Measurements from ENCODE around the gene PRDM10.
"Not testable (repeated sequence)": the region's sequence is repeated elsewhere in the genome, so short reads cannot be mapped to it uniquely, and the experiment has no call there.

DNA sequence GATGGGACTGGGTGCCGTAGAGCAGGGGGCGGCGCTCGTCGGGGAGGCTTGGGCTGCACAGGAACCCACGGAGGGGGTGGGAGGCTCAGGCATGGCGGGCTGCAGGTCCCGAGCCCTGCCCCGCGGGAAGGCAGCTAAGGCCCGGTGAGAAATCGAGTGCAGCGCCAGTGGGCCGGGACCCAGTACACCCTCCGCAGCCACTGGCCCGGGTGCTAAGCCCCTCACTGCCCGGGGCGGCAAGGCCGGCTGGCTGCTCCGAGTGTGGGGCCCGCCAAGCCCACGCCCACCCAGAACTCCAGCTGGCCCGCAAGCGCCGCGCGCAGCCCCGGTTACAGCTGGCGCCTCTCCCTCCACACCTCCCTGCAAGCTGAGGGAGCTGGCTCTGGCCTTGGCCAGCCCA lies 30.8 kb downstream of the PRDM10 start:
- TF ChIP-seq, protein P1, sequence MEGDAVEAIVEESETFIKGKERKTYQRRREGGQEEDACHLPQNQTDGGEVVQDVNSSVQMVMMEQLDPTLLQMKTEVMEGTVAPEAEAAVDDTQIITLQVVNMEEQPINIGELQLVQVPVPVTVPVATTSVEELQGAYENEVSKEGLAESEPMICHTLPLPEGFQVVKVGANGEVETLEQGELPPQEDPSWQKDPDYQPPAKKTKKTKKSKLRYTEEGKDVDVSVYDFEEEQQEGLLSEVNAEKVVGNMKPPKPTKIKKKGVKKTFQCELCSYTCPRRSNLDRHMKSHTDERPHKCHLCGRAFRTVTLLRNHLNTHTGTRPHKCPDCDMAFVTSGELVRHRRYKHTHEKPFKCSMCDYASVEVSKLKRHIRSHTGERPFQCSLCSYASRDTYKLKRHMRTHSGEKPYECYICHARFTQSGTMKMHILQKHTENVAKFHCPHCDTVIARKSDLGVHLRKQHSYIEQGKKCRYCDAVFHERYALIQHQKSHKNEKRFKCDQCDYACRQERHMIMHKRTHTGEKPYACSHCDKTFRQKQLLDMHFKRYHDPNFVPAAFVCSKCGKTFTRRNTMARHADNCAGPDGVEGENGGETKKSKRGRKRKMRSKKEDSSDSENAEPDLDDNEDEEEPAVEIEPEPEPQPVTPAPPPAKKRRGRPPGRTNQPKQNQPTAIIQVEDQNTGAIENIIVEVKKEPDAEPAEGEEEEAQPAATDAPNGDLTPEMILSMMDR (IDR thresholded peaks at IDR 0.05 in 2 of 3, conservative IDR thresholded peaks at IDR 0.05 in 1 of 3; ENCODE audit: control insufficient read depth in 2 of 3, extremely low read depth in 1 of 3, insufficient read depth in 1 of 3, low read depth in 3 of 3, low read length in 3 of 3), result not testable (repeated sequence)
- TF ChIP-seq, protein P2, sequence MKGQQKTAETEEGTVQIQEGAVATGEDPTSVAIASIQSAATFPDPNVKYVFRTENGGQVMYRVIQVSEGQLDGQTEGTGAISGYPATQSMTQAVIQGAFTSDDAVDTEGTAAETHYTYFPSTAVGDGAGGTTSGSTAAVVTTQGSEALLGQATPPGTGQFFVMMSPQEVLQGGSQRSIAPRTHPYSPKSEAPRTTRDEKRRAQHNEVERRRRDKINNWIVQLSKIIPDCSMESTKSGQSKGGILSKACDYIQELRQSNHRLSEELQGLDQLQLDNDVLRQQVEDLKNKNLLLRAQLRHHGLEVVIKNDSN (IDR thresholded peaks at IDR 0.05; ENCODE audit: borderline replicate concordance, extremely low read length, insufficient read depth, low read depth, low read length), result not testable (repeated sequence)
- TF ChIP-seq, protein P3, sequence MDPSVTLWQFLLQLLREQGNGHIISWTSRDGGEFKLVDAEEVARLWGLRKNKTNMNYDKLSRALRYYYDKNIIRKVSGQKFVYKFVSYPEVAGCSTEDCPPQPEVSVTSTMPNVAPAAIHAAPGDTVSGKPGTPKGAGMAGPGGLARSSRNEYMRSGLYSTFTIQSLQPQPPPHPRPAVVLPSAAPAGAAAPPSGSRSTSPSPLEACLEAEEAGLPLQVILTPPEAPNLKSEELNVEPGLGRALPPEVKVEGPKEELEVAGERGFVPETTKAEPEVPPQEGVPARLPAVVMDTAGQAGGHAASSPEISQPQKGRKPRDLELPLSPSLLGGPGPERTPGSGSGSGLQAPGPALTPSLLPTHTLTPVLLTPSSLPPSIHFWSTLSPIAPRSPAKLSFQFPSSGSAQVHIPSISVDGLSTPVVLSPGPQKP (IDR thresholded peaks at IDR 0.05; ENCODE audit: low read depth, low read length), result not testable (repeated sequence)
- not testable (repeated sequence) for TF ChIP-seq POLR2AphosphoS5 (IDR thresholded peaks at IDR 0.05; ENCODE audit: low read length); FOXK2 (IDR thresholded peaks at IDR 0.05); SMC3 (IDR thresholded peaks at IDR 0.05; ENCODE audit: borderline replicate concordance, low read length); HDGF (IDR thresholded peaks at IDR 0.05); MEF2A (IDR thresholded peaks at IDR 0.05; ENCODE audit: insufficient read depth, low read depth, low read length); TAF1 (IDR thresholded peaks at IDR 0.05; ENCODE audit: borderline replicate concordance, low read depth, low read length); ZNF384 (IDR thresholded peaks at IDR 0.05; ENCODE audit: borderline replicate concordance, low read depth, low read length); POLR2A (IDR thresholded peaks at IDR 0.05; ENCODE audit: low read depth, low read length)
- TF ChIP-seq, protein P4, sequence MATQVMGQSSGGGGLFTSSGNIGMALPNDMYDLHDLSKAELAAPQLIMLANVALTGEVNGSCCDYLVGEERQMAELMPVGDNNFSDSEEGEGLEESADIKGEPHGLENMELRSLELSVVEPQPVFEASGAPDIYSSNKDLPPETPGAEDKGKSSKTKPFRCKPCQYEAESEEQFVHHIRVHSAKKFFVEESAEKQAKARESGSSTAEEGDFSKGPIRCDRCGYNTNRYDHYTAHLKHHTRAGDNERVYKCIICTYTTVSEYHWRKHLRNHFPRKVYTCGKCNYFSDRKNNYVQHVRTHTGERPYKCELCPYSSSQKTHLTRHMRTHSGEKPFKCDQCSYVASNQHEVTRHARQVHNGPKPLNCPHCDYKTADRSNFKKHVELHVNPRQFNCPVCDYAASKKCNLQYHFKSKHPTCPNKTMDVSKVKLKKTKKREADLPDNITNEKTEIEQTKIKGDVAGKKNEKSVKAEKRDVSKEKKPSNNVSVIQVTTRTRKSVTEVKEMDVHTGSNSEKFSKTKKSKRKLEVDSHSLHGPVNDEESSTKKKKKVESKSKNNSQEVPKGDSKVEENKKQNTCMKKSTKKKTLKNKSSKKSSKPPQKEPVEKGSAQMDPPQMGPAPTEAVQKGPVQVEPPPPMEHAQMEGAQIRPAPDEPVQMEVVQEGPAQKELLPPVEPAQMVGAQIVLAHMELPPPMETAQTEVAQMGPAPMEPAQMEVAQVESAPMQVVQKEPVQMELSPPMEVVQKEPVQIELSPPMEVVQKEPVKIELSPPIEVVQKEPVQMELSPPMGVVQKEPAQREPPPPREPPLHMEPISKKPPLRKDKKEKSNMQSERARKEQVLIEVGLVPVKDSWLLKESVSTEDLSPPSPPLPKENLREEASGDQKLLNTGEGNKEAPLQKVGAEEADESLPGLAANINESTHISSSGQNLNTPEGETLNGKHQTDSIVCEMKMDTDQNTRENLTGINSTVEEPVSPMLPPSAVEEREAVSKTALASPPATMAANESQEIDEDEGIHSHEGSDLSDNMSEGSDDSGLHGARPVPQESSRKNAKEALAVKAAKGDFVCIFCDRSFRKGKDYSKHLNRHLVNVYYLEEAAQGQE (IDR thresholded peaks at IDR 0.05; ENCODE audit: low read depth, low read length), result not testable (repeated sequence)
- TF ChIP-seq, protein P5, sequence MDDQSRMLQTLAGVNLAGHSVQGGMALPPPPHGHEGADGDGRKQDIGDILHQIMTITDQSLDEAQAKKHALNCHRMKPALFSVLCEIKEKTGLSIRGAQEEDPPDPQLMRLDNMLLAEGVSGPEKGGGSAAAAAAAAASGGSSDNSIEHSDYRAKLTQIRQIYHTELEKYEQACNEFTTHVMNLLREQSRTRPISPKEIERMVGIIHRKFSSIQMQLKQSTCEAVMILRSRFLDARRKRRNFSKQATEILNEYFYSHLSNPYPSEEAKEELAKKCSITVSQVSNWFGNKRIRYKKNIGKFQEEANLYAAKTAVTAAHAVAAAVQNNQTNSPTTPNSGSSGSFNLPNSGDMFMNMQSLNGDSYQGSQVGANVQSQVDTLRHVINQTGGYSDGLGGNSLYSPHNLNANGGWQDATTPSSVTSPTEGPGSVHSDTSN (IDR thresholded peaks at IDR 0.05; ENCODE audit: insufficient replicate concordance, low read depth, low read length), result not testable (repeated sequence)
- TF ChIP-seq, protein P6, sequence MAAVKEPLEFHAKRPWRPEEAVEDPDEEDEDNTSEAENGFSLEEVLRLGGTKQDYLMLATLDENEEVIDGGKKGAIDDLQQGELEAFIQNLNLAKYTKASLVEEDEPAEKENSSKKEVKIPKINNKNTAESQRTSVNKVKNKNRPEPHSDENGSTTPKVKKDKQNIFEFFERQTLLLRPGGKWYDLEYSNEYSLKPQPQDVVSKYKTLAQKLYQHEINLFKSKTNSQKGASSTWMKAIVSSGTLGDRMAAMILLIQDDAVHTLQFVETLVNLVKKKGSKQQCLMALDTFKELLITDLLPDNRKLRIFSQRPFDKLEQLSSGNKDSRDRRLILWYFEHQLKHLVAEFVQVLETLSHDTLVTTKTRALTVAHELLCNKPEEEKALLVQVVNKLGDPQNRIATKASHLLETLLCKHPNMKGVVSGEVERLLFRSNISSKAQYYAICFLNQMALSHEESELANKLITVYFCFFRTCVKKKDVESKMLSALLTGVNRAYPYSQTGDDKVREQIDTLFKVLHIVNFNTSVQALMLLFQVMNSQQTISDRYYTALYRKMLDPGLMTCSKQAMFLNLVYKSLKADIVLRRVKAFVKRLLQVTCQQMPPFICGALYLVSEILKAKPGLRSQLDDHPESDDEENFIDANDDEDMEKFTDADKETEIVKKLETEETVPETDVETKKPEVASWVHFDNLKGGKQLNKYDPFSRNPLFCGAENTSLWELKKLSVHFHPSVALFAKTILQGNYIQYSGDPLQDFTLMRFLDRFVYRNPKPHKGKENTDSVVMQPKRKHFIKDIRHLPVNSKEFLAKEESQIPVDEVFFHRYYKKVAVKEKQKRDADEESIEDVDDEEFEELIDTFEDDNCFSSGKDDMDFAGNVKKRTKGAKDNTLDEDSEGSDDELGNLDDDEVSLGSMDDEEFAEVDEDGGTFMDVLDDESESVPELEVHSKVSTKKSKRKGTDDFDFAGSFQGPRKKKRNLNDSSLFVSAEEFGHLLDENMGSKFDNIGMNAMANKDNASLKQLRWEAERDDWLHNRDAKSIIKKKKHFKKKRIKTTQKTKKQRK (IDR thresholded peaks at IDR 0.05; ENCODE audit: low read depth, low read length), result not testable (repeated sequence)

Data from GM12878 (cell line).